ENCODE measurements around the gene ENTPD1.
"Not testable (repeated sequence)": the region's sequence is repeated elsewhere in the genome, so short reads cannot be mapped to it uniquely, and the experiment has no call there.

ENTPD1 gene

DNA sequence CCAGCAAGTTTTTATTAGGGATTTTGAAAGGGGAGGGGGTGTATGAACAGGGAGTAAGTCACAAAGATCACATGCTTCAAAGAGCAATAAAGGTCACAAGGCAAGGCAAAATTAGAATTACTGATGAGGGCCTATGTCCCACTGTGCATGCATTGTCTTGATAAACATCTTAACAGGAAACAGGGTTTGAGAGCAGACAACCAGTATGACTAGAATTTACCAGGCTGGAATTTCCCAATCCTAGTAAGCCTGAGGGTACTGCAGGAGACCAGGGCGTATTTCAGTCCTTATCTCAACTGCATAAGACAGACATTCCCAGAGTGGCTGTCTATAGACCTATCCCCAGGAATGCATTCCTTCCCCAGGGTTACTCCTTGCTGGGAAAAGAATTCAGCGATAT, 44.3 kb downstream of the ENTPD1 start:
- not testable (repeated sequence) for H3K4me3 ChIP-seq (ENCODE audit: low read depth in 1 of 2, low read length in 2 of 2); H3K27me3 ChIP-seq (ENCODE audit: control insufficient read depth in 1 of 2, insufficient read depth in 2 of 2, low read length in 2 of 2); H3K27ac ChIP-seq (ENCODE audit: low read depth, low read length)

DNA sequence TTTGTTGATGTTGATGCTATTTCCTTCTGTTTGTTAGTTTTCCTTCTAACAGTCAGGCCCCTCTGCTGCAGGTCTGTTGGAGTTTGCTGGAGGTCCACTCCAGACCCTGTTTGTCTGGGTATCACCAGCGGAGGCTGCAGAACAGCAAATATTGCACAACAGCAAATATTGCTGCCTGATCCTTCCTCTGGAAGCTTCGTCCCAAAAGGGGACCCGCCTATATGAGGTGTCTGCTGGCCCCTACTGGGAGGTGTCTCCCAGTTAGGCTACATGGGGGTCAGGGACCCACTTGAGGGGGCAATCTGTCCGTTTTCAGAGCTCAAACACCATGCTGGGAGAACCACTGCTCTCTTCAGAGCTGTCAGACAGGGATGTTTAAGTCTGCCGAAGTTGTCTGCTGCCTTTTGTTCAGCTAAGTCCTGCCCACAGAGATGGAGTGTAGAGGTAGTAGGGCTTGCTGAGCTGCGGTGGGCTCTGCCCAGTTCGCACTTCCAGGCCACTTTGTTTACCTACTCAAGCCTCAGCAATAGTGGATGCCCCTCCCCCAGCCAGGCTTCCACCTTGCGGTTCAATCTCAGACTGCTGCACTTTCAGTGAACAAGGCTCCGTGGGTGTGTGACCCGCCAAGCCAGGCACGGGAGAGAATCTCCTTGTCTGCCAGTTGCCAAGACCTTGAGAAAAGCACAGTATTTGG, 50.9 kb downstream of the ENTPD1 start:
- not testable (repeated sequence) for H3K9ac ChIP-seq (ENCODE audit: low read length); H3K4me1 ChIP-seq (ENCODE audit: insufficient read depth, low read length); H3K4me3 ChIP-seq (ENCODE audit: low read depth in 1 of 2, low read length in 2 of 2); H3K9me3 ChIP-seq (ENCODE audit: low read length); H3K36me3 ChIP-seq (ENCODE audit: insufficient read depth, low read length); H3K27ac ChIP-seq (ENCODE audit: low read depth, low read length); H3K27me3 ChIP-seq (ENCODE audit: control insufficient read depth in 1 of 2, insufficient read depth in 2 of 2, low read length in 2 of 2)

More for the DNA sequence above, 44.3 kb downstream of the ENTPD1 start:
- H3K9ac ChIP-seq (ENCODE audit: low read length); H3K4me1 ChIP-seq (ENCODE audit: insufficient read depth, low read length); H3K9me3 ChIP-seq (ENCODE audit: low read length); H3K36me3 ChIP-seq (ENCODE audit: insufficient read depth, low read length): not testable (repeated sequence)

DNA sequence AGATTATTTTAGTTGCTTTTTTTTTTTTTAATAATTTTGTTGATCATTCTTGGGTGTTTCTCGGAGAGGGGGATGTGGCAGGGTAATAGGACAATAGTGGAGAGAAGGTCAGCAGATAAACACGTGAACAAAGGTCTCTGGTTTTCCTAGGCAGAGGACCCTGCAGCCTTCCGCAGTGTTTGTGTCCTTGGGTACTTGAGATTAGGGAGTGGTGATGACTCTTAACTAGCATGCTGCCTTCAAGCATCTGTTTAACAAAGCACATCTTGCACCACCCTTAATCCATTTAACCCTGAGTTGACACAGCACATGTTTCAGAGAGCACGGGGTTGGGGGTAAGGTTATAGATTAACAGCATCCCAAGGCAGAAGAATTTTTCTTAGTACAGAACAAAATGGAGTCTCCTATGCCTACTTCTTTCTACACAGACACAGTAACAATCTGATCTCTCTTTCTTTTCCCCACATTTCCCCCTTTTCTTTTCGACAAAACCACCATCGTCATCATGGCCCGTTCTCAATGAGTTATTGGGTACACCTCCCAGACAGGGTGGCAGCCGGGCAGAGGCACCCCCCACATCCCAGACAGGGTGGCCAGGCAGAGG, 52.8 kb downstream of the ENTPD1 start:
- not testable (repeated sequence) for H3K9ac ChIP-seq (ENCODE audit: low read length); H3K27me3 ChIP-seq (ENCODE audit: control insufficient read depth in 1 of 2, insufficient read depth in 2 of 2, low read length in 2 of 2); H3K9me3 ChIP-seq (ENCODE audit: low read length); H3K4me3 ChIP-seq (ENCODE audit: low read depth in 1 of 2, low read length in 2 of 2); H3K36me3 ChIP-seq (ENCODE audit: insufficient read depth, low read length); H3K27ac ChIP-seq (ENCODE audit: low read depth, low read length); H3K4me1 ChIP-seq (ENCODE audit: insufficient read depth, low read length)

DNA sequence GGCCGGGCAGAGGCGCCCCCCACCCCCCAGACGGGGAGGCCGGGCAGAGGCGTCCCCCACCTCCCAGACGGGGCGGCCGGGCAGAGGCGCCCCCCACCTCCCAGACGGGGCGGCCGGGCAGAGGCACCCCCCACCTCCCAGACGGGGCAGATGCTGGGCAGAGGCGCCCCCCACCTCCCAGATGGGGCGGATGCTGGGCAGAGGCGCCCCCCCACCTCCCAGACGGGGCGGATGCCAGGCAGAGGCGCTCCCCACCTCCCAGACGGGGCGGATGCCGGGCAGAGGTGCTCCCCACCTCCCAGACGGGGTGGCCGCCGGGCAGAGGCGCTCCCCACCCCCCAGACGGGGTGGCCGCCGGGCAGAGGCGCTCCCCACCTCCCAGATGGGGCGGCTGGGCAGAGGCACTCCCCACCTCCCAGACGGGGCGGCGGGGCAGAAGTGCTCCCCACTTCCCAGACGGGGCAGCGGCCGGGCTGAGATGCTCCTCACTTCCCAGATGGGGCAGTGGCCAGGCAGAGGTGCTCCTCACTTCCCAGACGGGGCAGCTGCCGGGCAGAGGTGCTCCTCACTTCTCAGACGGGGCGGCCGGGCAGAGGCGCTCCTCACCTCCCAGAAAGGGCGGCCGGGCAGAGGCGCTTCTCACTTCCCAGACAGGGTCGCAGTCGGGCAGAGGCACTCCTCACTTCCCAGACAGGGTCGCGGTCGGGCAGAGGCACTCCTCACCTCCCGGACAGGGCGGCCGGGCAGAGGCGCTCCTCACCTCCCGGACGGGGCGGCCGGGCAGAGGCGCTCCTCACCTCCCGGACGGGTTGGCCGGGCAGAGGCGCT, 53.6 kb downstream of the ENTPD1 start:
- no peak overlapping the region for H3K9ac ChIP-seq (ENCODE audit: low read length)
- no peaks in the 10 kb centered on the region for H3K9me3 ChIP-seq (ENCODE audit: low read length)
- no peak overlapping the region for H3K27ac ChIP-seq (ENCODE audit: low read depth, low read length)
- H3K4me1 ChIP-seq (ENCODE audit: insufficient read depth, low read length): no peaks in the 10 kb centered on the region
- H3K27me3 ChIP-seq (ENCODE audit: control insufficient read depth in 1 of 2, insufficient read depth in 2 of 2, low read length in 2 of 2): no peaks in the 10 kb centered on the region
- H3K36me3 ChIP-seq (ENCODE audit: insufficient read depth, low read length): no peaks in the 10 kb centered on the region
- H3K4me3 ChIP-seq (ENCODE audit: low read depth in 1 of 2, low read length in 2 of 2): no peak overlapping the region

DNA sequence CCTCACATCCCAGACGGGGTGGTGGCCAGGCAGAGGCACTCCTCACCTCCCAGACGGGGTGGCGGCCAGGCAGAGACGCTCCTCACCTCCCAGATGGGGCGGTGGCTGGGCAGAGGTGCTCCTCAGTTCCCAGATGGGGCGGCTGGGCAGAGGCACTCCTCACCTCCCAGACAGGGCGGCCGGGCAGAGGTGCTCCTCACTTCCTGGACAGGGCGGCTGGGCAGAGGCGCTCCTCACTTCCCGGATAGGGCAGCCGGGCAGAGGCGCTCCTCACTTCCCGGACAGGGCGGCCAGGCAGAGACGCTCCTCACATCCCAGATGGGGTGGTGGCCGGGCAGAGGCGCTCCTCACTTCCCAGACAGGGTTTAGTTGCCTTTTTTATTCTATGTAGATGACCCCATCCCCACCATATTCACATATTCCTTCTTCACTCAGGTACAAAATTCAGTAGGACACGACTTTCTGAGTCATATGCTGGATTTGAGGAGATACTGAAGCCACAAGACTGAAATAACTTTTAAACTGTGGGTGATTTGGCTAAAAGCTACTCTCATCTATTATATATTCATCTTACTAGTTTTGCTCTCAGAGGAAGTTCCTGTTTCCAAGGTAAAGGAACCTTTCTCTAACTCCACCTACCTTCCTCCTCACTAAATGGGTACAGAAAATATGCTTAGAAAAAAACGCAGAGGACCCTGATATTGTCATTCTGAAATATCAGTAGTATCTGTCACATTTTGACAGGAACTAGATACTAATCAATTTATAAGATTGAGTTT, 54.4 kb downstream of the ENTPD1 start:
- Histone ChIP-seq H3K27me3 (ENCODE audit: control insufficient read depth in 1 of 2, insufficient read depth in 2 of 2, low read length in 2 of 2) (no peaks in the 10 kb centered on the region), H3K27ac (ENCODE audit: low read depth, low read length) (no peak overlapping the region), H3K9ac (ENCODE audit: low read length) (no peak overlapping the region), H3K4me3 (ENCODE audit: low read depth in 1 of 2, low read length in 2 of 2) (no peak overlapping the region), H3K36me3 (ENCODE audit: insufficient read depth, low read length) (no peaks in the 10 kb centered on the region), H3K4me1 (ENCODE audit: insufficient read depth, low read length) (no peaks in the 10 kb centered on the region), H3K9me3 (ENCODE audit: low read length) (no peaks in the 10 kb centered on the region)

DNA sequence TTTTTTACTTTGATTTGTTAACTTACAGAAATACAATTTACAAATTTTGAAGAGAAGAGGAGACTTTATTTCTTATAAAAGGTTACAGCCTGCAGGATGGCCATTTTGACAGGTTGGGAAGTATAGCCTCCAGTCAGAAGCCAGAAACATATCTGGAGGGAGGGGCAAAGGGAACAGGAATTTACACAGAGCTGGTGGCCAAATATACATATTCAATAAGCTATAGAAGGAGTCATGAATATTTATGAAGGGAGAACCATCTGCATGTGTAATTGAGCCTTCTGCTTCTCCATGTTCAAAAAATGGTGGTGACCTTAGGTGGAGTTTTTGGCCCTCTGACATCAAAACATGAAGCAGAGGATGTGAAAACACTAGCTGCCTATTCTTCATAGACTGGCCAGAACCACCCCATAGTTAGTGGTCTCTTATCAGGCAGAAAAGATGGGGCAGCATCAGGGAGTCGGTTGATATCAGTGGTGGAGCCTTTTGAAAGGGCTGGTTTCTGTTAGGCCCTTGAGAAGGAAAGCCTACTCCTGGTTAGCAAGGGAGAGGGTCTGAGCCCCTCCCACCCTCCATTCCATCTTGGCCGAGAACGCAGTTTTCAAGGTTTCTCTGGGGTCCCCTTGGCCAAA, 57.2 kb downstream of the ENTPD1 start:
- Histone ChIP-seq H3K4me1 (ENCODE audit: insufficient read depth, low read length) (no peaks in the 10 kb centered on the region), H3K4me3 (ENCODE audit: low read depth in 1 of 2, low read length in 2 of 2) (no peak overlapping the region), H3K27ac (ENCODE audit: low read depth, low read length) (no peak overlapping the region), H3K36me3 (ENCODE audit: insufficient read depth, low read length) (no peaks in the 10 kb centered on the region), H3K9ac (ENCODE audit: low read length) (no peak overlapping the region), H3K9me3 (ENCODE audit: low read length) (no peaks in the 10 kb centered on the region), H3K27me3 (ENCODE audit: control insufficient read depth in 1 of 2, insufficient read depth in 2 of 2, low read length in 2 of 2) (no peaks in the 10 kb centered on the region)

DNA sequence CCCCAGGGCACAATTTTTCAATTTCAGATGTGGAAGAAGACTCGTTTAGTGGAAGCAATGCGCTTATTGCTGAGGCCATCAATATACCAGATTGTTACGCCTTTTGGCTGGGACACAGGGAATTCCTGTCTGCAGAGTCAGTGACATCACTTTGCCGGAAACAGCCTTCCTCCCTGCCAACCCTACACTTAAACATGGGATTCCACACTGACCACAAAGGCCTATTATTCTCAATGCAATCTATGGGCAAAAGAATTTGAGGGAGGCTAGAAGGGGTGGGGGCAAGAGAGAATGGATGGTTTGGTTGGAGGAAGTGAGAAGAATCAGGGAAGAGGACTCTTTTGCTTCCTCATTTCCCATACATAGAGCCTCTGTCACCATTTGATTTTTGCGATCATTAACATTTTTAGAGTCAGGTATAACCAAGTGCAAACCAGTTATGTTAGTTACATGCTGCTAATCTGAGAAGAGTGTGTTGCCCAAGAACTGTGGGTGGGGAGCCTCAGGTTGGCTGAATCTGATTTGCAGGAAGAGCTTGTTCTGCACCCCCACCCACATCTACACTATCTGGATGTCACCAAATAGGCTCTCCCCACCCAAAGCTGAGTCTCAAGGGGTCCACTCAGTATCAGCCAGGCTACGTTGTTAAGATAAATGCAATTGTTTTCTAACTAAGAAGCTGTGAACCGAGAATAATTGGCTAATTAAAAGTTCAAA, 58.2 kb downstream of the ENTPD1 start:
- H3K9me3 ChIP-seq (ENCODE audit: low read length): no peaks in the 10 kb centered on the region
- no peaks in the 10 kb centered on the region for H3K36me3 ChIP-seq (ENCODE audit: insufficient read depth, low read length)
- H3K27ac ChIP-seq (ENCODE audit: low read depth, low read length): no peak overlapping the region
- no peaks in the 10 kb centered on the region for H3K4me1 ChIP-seq (ENCODE audit: insufficient read depth, low read length)
- H3K27me3 ChIP-seq (ENCODE audit: control insufficient read depth in 1 of 2, insufficient read depth in 2 of 2, low read length in 2 of 2): no peaks in the 10 kb centered on the region
- H3K4me3 ChIP-seq (ENCODE audit: low read depth in 1 of 2, low read length in 2 of 2): no peak overlapping the region
- no peak overlapping the region for H3K9ac ChIP-seq (ENCODE audit: low read length)

DNA sequence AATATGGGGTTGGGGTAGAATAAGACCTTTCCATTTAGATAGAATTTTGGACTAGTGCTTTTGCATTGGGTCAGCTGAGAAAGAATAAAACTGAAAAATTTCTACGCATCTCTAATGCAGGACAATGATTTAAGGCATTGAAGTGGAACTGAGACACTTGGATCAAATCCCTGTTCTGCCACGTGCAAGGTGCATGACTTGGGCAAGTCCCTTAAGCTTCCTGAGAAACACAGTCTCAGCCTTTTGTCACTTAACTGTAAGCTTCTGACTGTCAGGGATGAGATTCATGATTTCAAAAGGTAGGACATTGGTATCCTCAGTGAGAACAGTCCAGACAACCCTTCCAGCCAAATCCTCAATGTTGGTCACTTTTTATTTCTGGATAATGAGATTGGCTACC, 59.2 kb downstream of the ENTPD1 start:
- no peaks in the 10 kb centered on the region for H3K9me3 ChIP-seq (ENCODE audit: low read length)
- no peak overlapping the region for H3K27ac ChIP-seq (ENCODE audit: low read depth, low read length)
- H3K36me3 ChIP-seq (ENCODE audit: insufficient read depth, low read length): no peaks in the 10 kb centered on the region
- H3K4me1 ChIP-seq (ENCODE audit: insufficient read depth, low read length): no peaks in the 10 kb centered on the region
- H3K9ac ChIP-seq (ENCODE audit: low read length): no peak overlapping the region
- H3K27me3 ChIP-seq (ENCODE audit: control insufficient read depth in 1 of 2, insufficient read depth in 2 of 2, low read length in 2 of 2): no peaks in the 10 kb centered on the region
- no peak overlapping the region for H3K4me3 ChIP-seq (ENCODE audit: low read depth in 1 of 2, low read length in 2 of 2)

DNA sequence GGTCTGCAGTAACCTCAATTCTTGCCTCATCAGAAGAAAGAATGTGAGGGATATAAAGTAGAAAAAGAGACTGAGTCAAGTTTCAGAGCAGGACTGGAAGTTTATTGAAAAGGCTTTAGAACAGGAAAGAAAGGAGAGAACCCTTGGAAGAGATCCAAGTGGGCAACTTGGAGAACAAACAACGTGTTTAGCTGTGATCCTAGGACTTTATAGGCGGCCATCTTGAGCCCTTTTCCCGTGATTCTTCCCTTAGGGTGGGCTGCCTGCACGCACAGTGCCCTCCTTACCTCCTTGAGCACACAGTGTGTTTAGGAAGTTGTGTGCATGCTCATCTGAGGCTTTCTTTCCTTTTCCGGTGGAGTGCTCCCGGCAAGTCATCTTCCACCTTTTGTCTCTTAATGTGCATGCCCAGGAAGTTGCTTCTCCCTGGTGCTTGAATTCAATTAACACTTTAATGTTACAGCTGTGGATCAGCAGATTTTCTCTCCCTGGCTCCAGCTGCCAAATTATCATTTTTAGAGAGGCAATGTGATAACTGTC, 59.8 kb downstream of the ENTPD1 start:
- Histone ChIP-seq H3K9ac (ENCODE audit: low read length) (no peak overlapping the region), H3K27me3 (ENCODE audit: control insufficient read depth in 1 of 2, insufficient read depth in 2 of 2, low read length in 2 of 2) (no peaks in the 10 kb centered on the region), H3K4me3 (ENCODE audit: low read depth in 1 of 2, low read length in 2 of 2) (no peak overlapping the region), H3K4me1 (ENCODE audit: insufficient read depth, low read length) (no peaks in the 10 kb centered on the region), H3K36me3 (ENCODE audit: insufficient read depth, low read length) (no peaks in the 10 kb centered on the region), H3K27ac (ENCODE audit: low read depth, low read length) (no peak overlapping the region), H3K9me3 (ENCODE audit: low read length) (no peaks in the 10 kb centered on the region)

DNA sequence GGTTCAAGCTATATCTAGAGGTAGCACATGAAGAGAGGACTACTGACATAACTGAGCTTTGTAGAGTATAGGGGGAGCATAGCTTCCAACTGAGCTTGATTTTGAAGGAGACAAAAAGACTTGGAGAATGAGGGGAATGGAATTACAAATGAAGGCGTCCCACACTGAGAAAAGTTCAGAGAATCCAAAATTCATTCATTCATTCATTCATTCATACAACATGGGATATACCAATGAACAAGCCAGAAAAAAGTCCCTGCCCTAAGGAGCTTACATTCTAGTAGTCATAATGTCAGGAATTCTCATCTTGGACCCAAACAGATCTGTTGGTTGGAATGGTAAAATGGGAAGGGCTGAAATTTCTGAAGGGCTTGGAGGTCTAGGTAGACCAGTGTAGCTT, 62.0 kb downstream of the ENTPD1 start:
- no peak overlapping the region for H3K4me3 ChIP-seq (ENCODE audit: low read depth in 1 of 2, low read length in 2 of 2)
- H3K36me3 ChIP-seq (ENCODE audit: insufficient read depth, low read length): no peaks in the 10 kb centered on the region
- H3K27me3 ChIP-seq (ENCODE audit: control insufficient read depth in 1 of 2, insufficient read depth in 2 of 2, low read length in 2 of 2): no peaks in the 10 kb centered on the region
- no peaks in the 10 kb centered on the region for H3K9me3 ChIP-seq (ENCODE audit: low read length)
- H3K27ac ChIP-seq (ENCODE audit: low read depth, low read length): no peak overlapping the region
- no peaks in the 10 kb centered on the region for H3K4me1 ChIP-seq (ENCODE audit: insufficient read depth, low read length)
- no peak overlapping the region for H3K9ac ChIP-seq (ENCODE audit: low read length)

Measured in muscle layer of colon (tissue), 2 donors.